OCI-LY3 (cell line): ENCODE measurements around the gene IFRD2.

Source experiments
- EZH2phosphoT487 ChIP-seq: fragments of 200-600 bp; shearing (Covaris generic); IDR thresholded peaks from 2 replicates; pipeline ENCODE4 v1.6.1; 2018; ENCODE audit warnings: antibody characterized with exemption, mixed run types, low read depth
- TF ChIP-seq, protein P1 (sequence below): fragments of 200-600, 300-600 bp; sonication (generic); IDR thresholded peaks from 2 replicates; pipeline ENCODE4 v1.5.1; 2014; ENCODE audit warnings: antibody characterized with exemption, low read length, low read depth

- TF ChIP-seq, protein P1, sequence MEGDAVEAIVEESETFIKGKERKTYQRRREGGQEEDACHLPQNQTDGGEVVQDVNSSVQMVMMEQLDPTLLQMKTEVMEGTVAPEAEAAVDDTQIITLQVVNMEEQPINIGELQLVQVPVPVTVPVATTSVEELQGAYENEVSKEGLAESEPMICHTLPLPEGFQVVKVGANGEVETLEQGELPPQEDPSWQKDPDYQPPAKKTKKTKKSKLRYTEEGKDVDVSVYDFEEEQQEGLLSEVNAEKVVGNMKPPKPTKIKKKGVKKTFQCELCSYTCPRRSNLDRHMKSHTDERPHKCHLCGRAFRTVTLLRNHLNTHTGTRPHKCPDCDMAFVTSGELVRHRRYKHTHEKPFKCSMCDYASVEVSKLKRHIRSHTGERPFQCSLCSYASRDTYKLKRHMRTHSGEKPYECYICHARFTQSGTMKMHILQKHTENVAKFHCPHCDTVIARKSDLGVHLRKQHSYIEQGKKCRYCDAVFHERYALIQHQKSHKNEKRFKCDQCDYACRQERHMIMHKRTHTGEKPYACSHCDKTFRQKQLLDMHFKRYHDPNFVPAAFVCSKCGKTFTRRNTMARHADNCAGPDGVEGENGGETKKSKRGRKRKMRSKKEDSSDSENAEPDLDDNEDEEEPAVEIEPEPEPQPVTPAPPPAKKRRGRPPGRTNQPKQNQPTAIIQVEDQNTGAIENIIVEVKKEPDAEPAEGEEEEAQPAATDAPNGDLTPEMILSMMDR: no peak
- TF ChIP-seq EZH2phosphoT487: no peak
These were observed 29.5 kb downstream of the IFRD2 start for GRCh38 chr3:50262778-50263177.
